Posterior cingulate gyrus (tissue), 11 donors: ENCODE results near the gene CD177.
A peak's percentile ranks its signal among the peaks of the same experiment; 100 is the strongest.
"Not testable (repeated sequence)": the region's sequence is repeated elsewhere in the genome, so short reads cannot be mapped to it uniquely, and the experiment has no call there.

ENCODE experiments used
- DNase-seq, 10 donors: peaks; one replicate each; pipeline versions ENCODE4 v3.0.0 to v3.0.0-alpha.2; 2020 to 2021; ENCODE audit warnings: mixed read lengths in 3 of 10
- intact Hi-C: fragments of 100-400 bp; cut with DNase I; formaldehyde crosslinking; loops from one replicate; pipeline ENCODE4 v1.15.1; 2023

Gene CD177

GRCh38 chr19:43353606-43354304, at the start of gene CD177:
Gene CD177, plus strand, starts transcription at chr19:43353686. Its CDS starts 29 bp downstream, at chr19:43353715.
- intact Hi-C loops: no loop called here
- no peak for DNase-seq

- DNase-seq: no peak
- intact Hi-C loops: no loop called here
These were observed 47.8 kb upstream of the CD177 start for GRCh38 chr19:43305642-43306041.

GRCh38 chr19:43306097-43306496, 47.4 kb upstream of the CD177 start:
- intact Hi-C loops: no loop called here
- DNase-seq: no peak

- intact Hi-C loops: no loop called here
- DNase-seq: no peak
These were observed 45.2 kb upstream of the CD177 start for GRCh38 chr19:43308244-43308815.

GRCh38 chr19:43309466-43309865, 44.0 kb upstream of the CD177 start:
- no peak for DNase-seq

GRCh38 chr19:43310221-43310620, 43.3 kb upstream of the CD177 start:
- intact Hi-C loops: no loop called here
- DNase-seq: no peak

More at GRCh38 chr19:43309466-43309865, 44.0 kb upstream of the CD177 start:
- intact Hi-C loops: no loop called here

- intact Hi-C loops: no loop called here
- no peak for DNase-seq
These were observed 42.2 kb upstream of the CD177 start for GRCh38 chr19:43311256-43311655.

- intact Hi-C loops: no loop called here
- DNase-seq: no peak
These were observed 41.8 kb upstream of the CD177 start for GRCh38 chr19:43311706-43312105.

- no peak for DNase-seq
- intact Hi-C loops: no loop called here
These were observed 39.6 kb upstream of the CD177 start for GRCh38 chr19:43313711-43314495.

GRCh38 chr19:43315851-43316250, 37.6 kb upstream of the CD177 start:
- DNase-seq: no peak
- intact Hi-C loops: no loop called here

- intact Hi-C loops: no loop called here
- peak in 5 of 10 donors; percentile 21 to 88 (median 32) for DNase-seq
These were observed 36.7 kb upstream of the CD177 start for GRCh38 chr19:43316591-43317319.

- intact Hi-C loops: no loop called here
- DNase-seq: no peak
These were observed 35.3 kb upstream of the CD177 start for GRCh38 chr19:43318203-43318602.

GRCh38 chr19:43318796-43319314, 34.6 kb upstream of the CD177 start:
- intact Hi-C loops: no loop called here
- no peak for DNase-seq

- no peak for DNase-seq
- intact Hi-C loops: no loop called here
These were observed 32.9 kb upstream of the CD177 start for GRCh38 chr19:43320546-43320945.

- peak in 2 of 10 donors; percentile 87 to 88 for DNase-seq
- intact Hi-C loops: not testable (repeated sequence)
These were observed 26.7 kb upstream of the CD177 start for GRCh38 chr19:43326761-43327160.

GRCh38 chr19:43328561-43328960, 24.9 kb upstream of the CD177 start:
- intact Hi-C loops: not testable (repeated sequence)
- peak in 1 of 10 donors; percentile 90 for DNase-seq

- intact Hi-C loops, DNase-seq: not testable (repeated sequence)
These were observed 24.4 kb upstream of the CD177 start for GRCh38 chr19:43329049-43329448.

- no peak for DNase-seq
- intact Hi-C loops: no loop called here
These were observed 23.5 kb upstream of the CD177 start for GRCh38 chr19:43329989-43330388.

- no peak for DNase-seq
- intact Hi-C loops: no loop called here
These were observed 22.6 kb upstream of the CD177 start for GRCh38 chr19:43330726-43331434.

- intact Hi-C loops: no loop called here
These were observed 22.0 kb upstream of the CD177 start for GRCh38 chr19:43331435-43332010.

More at GRCh38 chr19:43331435-43332010, 22.0 kb upstream of the CD177 start:
- DNase-seq: no peak
